Measurements from ENCODE around the gene CFAP43.

DNA sequence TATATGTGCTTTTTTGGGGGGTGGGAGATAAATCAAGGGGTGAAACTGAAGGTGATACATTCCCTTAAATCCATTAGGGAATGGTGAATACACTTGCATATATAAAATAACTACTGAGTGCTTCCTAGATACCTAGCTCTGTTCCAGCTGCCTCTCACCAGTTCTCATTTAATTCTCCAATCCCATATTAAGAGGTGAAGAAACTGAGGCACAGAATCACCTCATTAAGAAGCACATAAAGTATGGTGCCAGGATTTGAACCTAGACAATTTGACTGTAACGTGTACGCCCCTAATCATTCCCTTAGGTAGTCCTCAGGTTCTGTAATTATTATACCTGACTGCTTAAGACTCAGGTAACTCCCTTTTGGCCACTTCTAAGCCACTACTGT lies 111.7 kb downstream of the CFAP43 start:
- TF ChIP-seq GATA2 (CRISPR knock-in tag; IDR thresholded peaks at IDR 0.05) (no peak), EZH2 (IDR thresholded peaks at IDR 0.05; ENCODE audit: borderline replicate concordance, low read depth, low read length) (no peak), JUN (IDR thresholded peaks at IDR 0.05; ENCODE audit: borderline replicate concordance, low read depth, low read length) (no peak), JUN (CRISPR knock-in tag; IDR thresholded peaks at IDR 0.05; ENCODE audit: borderline replicate concordance) (no peak), ARNT (IDR thresholded peaks at IDR 0.05) (no peak), DLX4 (CRISPR knock-in tag; IDR thresholded peaks at IDR 0.05) (no peak), GTF2F1 (IDR thresholded peaks at IDR 0.05; ENCODE audit: low read depth, low read length) (no peak), CTBP1 (IDR thresholded peaks at IDR 0.05; ENCODE audit: borderline replicate concordance) (no peak), MNT (conservative IDR thresholded peaks at IDR 0.05) (no peak; a peak in 1 of 4 replicates), STAT6 (CRISPR knock-in tag; IDR thresholded peaks at IDR 0.05) (no peak)
